Parathyroid adenoma (tissue), 2 donors: Measurements from ENCODE around the gene COTL1.

ENCODE experiments used
- H2AFZ ChIP-seq: fragments of 300-600 bp; sonication (generic); one replicate; pipeline ENCODE4 v1.7.0; 2017; ENCODE audit warnings: antibody characterized with exemption, mild to moderate bottlenecking
- H3K27ac ChIP-seq: fragments of 300-600 bp; sonication (generic); one replicate; pipeline ENCODE4 v1.7.0; 2017
- H3K27me3 ChIP-seq: fragments of 300-600 bp; sonication (generic); one replicate; pipeline ENCODE4 v1.7.0; 2017; ENCODE audit warnings: low read length; ENCODE audit not compliant: control insufficient read depth, insufficient read depth
- H3K36me3 ChIP-seq: fragments of 300-600 bp; sonication (generic); one replicate; pipeline ENCODE4 v1.7.0; 2017; ENCODE audit warnings: low read length; ENCODE audit not compliant: control insufficient read depth, insufficient read depth
- H3K4me1 ChIP-seq: fragments of 300-600 bp; sonication (generic); one replicate; pipeline ENCODE4 v1.7.0; 2017; ENCODE audit warnings: control low read depth
- H3K4me2 ChIP-seq: fragments of 300-600 bp; sonication (generic); one replicate; pipeline ENCODE4 v1.7.0; 2017; ENCODE audit warnings: low read length
- H3K4me3 ChIP-seq: fragments of 300-600 bp; sonication (generic); one replicate; pipeline ENCODE4 v1.7.0; 2017; ENCODE audit warnings: low read depth, low read length
- H3K79me2 ChIP-seq: fragments of 300-600 bp; sonication (generic); one replicate; pipeline ENCODE4 v1.7.0; 2017; ENCODE audit warnings: control low read depth
- H3K9ac ChIP-seq: fragments of 300-600 bp; sonication (generic); one replicate; pipeline ENCODE4 v1.7.0; 2017; ENCODE audit warnings: mild to moderate bottlenecking
- H3K9me3 ChIP-seq: fragments of 300-600 bp; sonication (generic); one replicate; pipeline ENCODE4 v1.7.0; 2017; ENCODE audit warnings: low read length; ENCODE audit not compliant: control insufficient read depth
- CTCF ChIP-seq: fragments of 300-600 bp; sonication (generic); IDR thresholded peaks from one replicate; pipeline ENCODE4 v1.7.0; 2017; ENCODE audit warnings: antibody characterized with exemption, mild to moderate bottlenecking
- donor health status: primary hyperparathyroidism.

The COTL1 gene

GRCh38 chr16:84548971-84549844, 68.7 kb downstream of the COTL1 start:
- H3K27me3 ChIP-seq: no peaks in the 10 kb centered on the region
- H3K36me3 ChIP-seq: no peaks in the 10 kb centered on the region
- peak overlapping the region; percentile 62 for H3K27ac ChIP-seq
- peak overlapping the region; percentile 42 for H2AFZ ChIP-seq
- H3K9ac ChIP-seq: no peak overlapping the region
- no peaks in the 10 kb centered on the region for H3K9me3 ChIP-seq
- H3K4me1 ChIP-seq: peaks cover 2% of the 10 kb centered on the region
- no peak for TF ChIP-seq CTCF
- H3K4me2 ChIP-seq: no peak overlapping the region
- no peaks in the 10 kb centered on the region for H3K79me2 ChIP-seq
- H3K4me3 ChIP-seq: no peak overlapping the region

DNA sequence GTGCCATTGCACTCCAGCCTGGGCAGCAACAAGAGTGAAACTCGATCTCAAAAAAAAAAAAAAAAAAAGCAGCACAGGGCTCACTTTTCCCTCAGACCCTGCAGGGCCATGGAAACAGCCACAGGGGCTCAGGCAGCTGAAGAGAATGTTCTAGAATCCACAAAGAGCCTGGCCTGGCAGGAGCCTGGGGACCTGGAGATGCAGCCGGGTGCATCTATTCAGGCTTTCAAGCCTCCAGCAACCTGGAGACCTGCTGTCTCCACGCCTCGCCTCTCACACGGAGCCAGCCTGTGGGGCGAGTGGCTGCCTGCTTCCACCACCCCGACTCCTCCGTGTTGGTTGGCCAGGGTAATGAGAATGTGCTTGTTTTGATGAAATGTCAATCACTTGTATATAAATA, 69.4 kb downstream of the COTL1 start:
- Histone ChIP-seq H3K4me1 (peaks cover 2% of the 10 kb centered on the region), H3K9ac (no peak overlapping the region), H3K27me3 (no peaks in the 10 kb centered on the region), H3K4me3 (no peak overlapping the region), H2AFZ (no peak overlapping the region), H3K4me2 (no peak overlapping the region), H3K79me2 (no peaks in the 10 kb centered on the region), H3K27ac (peak overlapping the region; percentile 62), H3K9me3 (no peaks in the 10 kb centered on the region), H3K36me3 (no peaks in the 10 kb centered on the region)
- no peak for TF ChIP-seq CTCF

DNA sequence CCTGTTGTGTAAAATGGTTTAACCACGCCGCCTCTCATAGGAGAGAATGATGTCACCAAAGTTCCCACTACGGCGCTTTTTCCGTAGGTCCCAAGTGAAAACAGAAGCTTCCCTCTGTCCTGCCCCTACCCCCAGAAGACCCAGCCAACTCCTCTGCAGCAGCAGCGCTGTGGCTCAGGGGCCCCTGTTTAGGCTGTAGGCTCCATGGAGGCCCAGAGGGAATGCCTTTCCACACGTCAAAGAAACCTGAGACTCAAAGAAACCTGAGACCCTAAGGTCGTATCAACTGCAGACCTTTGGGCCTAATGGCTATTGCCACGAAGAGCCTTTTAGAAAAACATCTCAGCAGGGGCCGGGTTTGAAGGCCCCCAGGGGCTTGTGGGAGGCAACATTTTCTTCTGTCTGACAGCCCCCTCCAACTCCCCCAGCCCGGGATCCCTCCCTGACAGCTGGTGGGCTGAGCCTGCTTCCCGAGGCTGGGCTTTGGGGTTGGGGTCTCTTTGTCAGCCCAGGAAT, 70.3 kb downstream of the COTL1 start:
- Histone ChIP-seq H2AFZ (no peak overlapping the region), H3K79me2 (no peaks in the 10 kb centered on the region), H3K9ac (no peak overlapping the region), H3K4me3 (no peak overlapping the region), H3K9me3 (no peaks in the 10 kb centered on the region), H3K27ac (no peak overlapping the region), H3K4me1 (peaks cover 2% of the 10 kb centered on the region), H3K4me2 (no peak overlapping the region), H3K36me3 (no peaks in the 10 kb centered on the region), H3K27me3 (no peaks in the 10 kb centered on the region)
- TF ChIP-seq CTCF: no peak

DNA sequence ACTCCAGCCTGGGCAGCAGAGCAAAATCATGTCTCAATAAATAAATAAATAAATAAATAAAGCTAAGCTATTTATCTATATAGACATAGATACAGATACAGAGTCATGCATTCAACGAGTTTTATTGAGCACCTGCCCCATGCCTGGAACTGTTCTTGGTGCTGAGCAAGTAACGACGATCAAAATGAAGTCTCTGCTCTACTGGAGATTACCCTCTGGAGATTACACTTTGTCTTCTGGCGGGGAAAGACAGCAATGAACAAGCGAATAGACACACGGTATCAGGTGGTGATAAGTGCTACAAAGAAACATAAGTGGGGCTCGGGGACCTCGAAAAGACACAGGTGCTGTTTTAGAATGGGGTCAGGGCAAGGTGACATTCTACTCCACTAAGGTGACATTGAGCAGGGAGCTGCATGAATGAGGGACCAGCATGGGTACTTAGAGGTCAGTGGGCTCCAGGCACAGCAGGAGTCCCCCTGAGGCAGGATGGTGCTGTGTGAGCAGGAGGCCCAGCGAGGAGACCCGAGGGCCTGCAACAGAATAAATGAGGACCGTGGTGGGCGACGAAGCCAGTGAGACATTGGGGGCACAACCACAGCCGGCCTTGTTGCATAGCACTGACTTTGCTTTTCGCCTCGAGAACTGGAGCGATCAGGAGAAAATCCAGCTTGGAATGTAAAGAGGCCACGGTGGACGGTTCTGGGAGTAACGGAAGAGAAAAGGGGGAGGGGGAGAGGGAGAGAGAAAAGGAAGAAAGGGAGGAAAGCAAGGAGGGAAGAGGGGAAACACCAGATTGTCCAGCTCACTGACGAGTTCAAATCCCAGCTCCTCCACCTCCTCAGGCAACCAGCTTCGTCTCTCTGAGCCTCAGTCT, 71.0 kb downstream of the COTL1 start:
- H3K4me1 ChIP-seq: peaks cover 2% of the 10 kb centered on the region
- no peaks in the 10 kb centered on the region for H3K36me3 ChIP-seq
- H3K4me3 ChIP-seq: no peak overlapping the region
- H3K4me2 ChIP-seq: no peak overlapping the region
- no peak overlapping the region for H2AFZ ChIP-seq
- no peaks in the 10 kb centered on the region for H3K9me3 ChIP-seq
- H3K79me2 ChIP-seq: no peaks in the 10 kb centered on the region
- no peak for TF ChIP-seq CTCF
- H3K27me3 ChIP-seq: no peaks in the 10 kb centered on the region
- no peak overlapping the region for H3K27ac ChIP-seq
- H3K9ac ChIP-seq: no peak overlapping the region
